PC-3 (cell line): ENCODE data around the gene DEPDC1B.

Experiments
- CTCF ChIP-seq: fragments of 300-600 bp; sonication (generic); conservative IDR thresholded peaks from 2 replicates; pipeline ENCODE4 v1.5.1; 2017; ENCODE audit warnings: antibody characterized with exemption, low read depth, mild to moderate bottlenecking, low read length
- EZH2 ChIP-seq: fragments of 300-600 bp; sonication (generic); IDR thresholded peaks from one replicate; pipeline ENCODE4 v1.6.1; 2017; ENCODE audit warnings: antibody characterized with exemption, mild to moderate bottlenecking, low read length; ENCODE audit not compliant: unreplicated experiment
- EZH2phosphoT487 ChIP-seq: fragments of 300-600 bp; sonication (generic); IDR thresholded peaks from 2 replicates; pipeline ENCODE4 v1.6.1; 2018; ENCODE audit warnings: mild to moderate bottlenecking, antibody characterized with exemption, low read length, borderline replicate concordance

- no peak for TF ChIP-seq EZH2
- TF ChIP-seq CTCF: no peak
- TF ChIP-seq EZH2phosphoT487: no peak
Measured at GRCh38 chr5:60724126-60724525, 24.2 kb upstream of the DEPDC1B start.
